K562 (cell line): ENCODE data around the gene CYP2W1. TPM values are rescaled to one million over a fixed set of nuclear protein-coding genes. Genes with fewer than 3 reads are reported as not detected.

Experiments
- ATAC-seq: fragments of 200-7000 bp; cut with Tn5 transposase; 3 replicates; pipeline ENCODE4 v1.9.1; 2020; ENCODE audit warnings: moderate library complexity
- BruUV-seq: library from RNA; stranded (reverse); fragments of 400-500 nt; replicated peaks from 2 replicates; lab custom pipeline; 2021; lab: Mats Ljungman, UMichigan
- CTCF ChIA-PET: fragments of 300-600 bp; formaldehyde crosslinking; extraction: SDS; loops from one replicate; lab custom pipeline; 2021; ENCODE audit warnings: low intra/inter-chr PET ratio; lab: Yijun Ruan, JAX
- POLR2A ChIA-PET: fragments of 300-600, 350-650 bp; sonication (Branson Sonifier 250); formaldehyde crosslinking; extraction: SDS; loops from one replicate; lab custom pipeline; 2021; ENCODE audit warnings: antibody characterized with exemption, inconsistent platforms; lab: Yijun Ruan, JAX
- DNase-seq, 4 experiments: peaks; one replicate each; pipeline versions ENCODE4 v3.0.0 to v3.0.0-alpha.2; 2011 to 2018; ENCODE audit warnings: low spot score in 3 of 4, mixed read lengths in 3 of 4; ENCODE audit errors: extremely low read depth in 1 of 4
- FAIRE-seq: peaks from 2 replicates; lab custom pipeline; 2011; peaks lifted over from hg19 to GRCh38; lab: Jason Lieb, UNC
- H2AFZ ChIP-seq: 2 replicates; pipeline ENCODE4 v1.6.0; 2011; ENCODE audit warnings: low read depth, low read length, control low read depth, inconsistent platforms
- H3K27ac ChIP-seq: fragments of 200-600 bp; 3 replicates; pipeline ENCODE4 v1.8.0; 2011; ENCODE audit warnings: low read depth, mild to moderate bottlenecking, control low read depth, inconsistent platforms, low read length, moderate library complexity, mixed read lengths; ENCODE audit errors: extremely low read depth
- H3K27me3 ChIP-seq, 2 experiments: fragments of 300-600 bp in 1 of 2; 2 replicates in 1 of 2; 3 replicates in 1 of 2; pipeline versions ENCODE4 v1.6.0 to v1.8.0; 2011; ENCODE audit warnings: inconsistent platforms in 2 of 2, low read length in 2 of 2, mild to moderate bottlenecking in 1 of 2, mixed read lengths in 1 of 2, moderate library complexity in 1 of 2; ENCODE audit not compliant: control insufficient read depth in 2 of 2, insufficient read depth in 2 of 2
- H3K36me3 ChIP-seq: fragments of 300-600 bp; 3 replicates; pipeline ENCODE4 v1.8.0; 2011; ENCODE audit warnings: mild to moderate bottlenecking, low read length, inconsistent platforms; ENCODE audit not compliant: control insufficient read depth, insufficient read depth
- H3K4me1 ChIP-seq, 2 experiments: fragments of 200-600 bp in 1 of 2; replicated peaks in 1 of 2; 2 replicates in 1 of 2; 3 replicates in 1 of 2; pipeline versions ENCODE4 v1.5.1 to v1.8.0; 2011; ENCODE audit warnings: inconsistent platforms in 2 of 2, low read length in 2 of 2, mild to moderate bottlenecking in 1 of 2, mixed read lengths in 1 of 2, moderate library complexity in 1 of 2; ENCODE audit not compliant: control insufficient read depth in 2 of 2, insufficient read depth in 2 of 2
- H3K4me2 ChIP-seq: 2 replicates; pipeline ENCODE4 v1.6.1; 2011; ENCODE audit warnings: low read length, control low read depth, inconsistent platforms, mixed read lengths; ENCODE audit not compliant: insufficient read depth
- H3K4me3 ChIP-seq: fragments of 200-600 bp; sonication (generic), shearing (Covaris generic); 2 replicates; pipeline ENCODE4 v1.5.1; 2016; ENCODE audit warnings: control low read depth, inconsistent platforms
- H3K79me2 ChIP-seq: fragments of 200-600 bp; 3 replicates; pipeline ENCODE4 v1.8.0; 2011; ENCODE audit warnings: low read length, inconsistent platforms; ENCODE audit not compliant: control insufficient read depth, insufficient read depth
- H3K9ac ChIP-seq, 2 experiments: 2 replicates each; pipeline versions ENCODE4 v1.6.0 to v1.6.1; 2011; ENCODE audit warnings: low read depth in 2 of 2, low read length in 2 of 2, control low read depth in 1 of 2, inconsistent platforms in 1 of 2, mild to moderate bottlenecking in 1 of 2, mixed read lengths in 1 of 2; ENCODE audit not compliant: insufficient read depth in 1 of 2
- H3K9me1 ChIP-seq: one replicate; pipeline ENCODE4 v1.6.0; 2011; ENCODE audit warnings: inconsistent platforms, mild to moderate bottlenecking, low read length, moderate library complexity; ENCODE audit not compliant: control insufficient read depth, insufficient read depth
- H3K9me3 ChIP-seq: replicated peaks from 2 replicates; pipeline ENCODE4 v1.5.1; 2011; ENCODE audit warnings: low read depth, low read length, inconsistent platforms; ENCODE audit not compliant: control insufficient read depth, insufficient read depth
- H4K20me1 ChIP-seq: replicated peaks from 2 replicates; pipeline ENCODE4 v1.6.1; 2011; ENCODE audit warnings: low read length, inconsistent platforms, mixed read lengths; ENCODE audit not compliant: control insufficient read depth, insufficient read depth
- ATF7 ChIP-seq: fragments of 450-650 bp; IDR thresholded peaks from 2 replicates; pipeline ENCODE4 v1.7.1; 2014; ENCODE audit warnings: mild to moderate bottlenecking, moderate library complexity
- BRD4 ChIP-seq: fragments of 200-600 bp; sonication (generic); IDR thresholded peaks from 2 replicates; pipeline ENCODE4 v1.6.1; 2017; ENCODE audit warnings: inconsistent platforms
- C11orf30 ChIP-seq: fragments of 450-650 bp; IDR thresholded peaks from 2 replicates; pipeline ENCODE4 v1.6.1; 2016; ENCODE audit warnings: low read depth, mild to moderate bottlenecking
- CCNT2 ChIP-seq: IDR thresholded peaks from 2 replicates; pipeline ENCODE4 v1.6.1; 2011; ENCODE audit warnings: borderline replicate concordance, low read depth, mild to moderate bottlenecking, moderate library complexity, mixed read lengths, low read length; ENCODE audit not compliant: insufficient read length; ENCODE audit errors: extremely low read depth
- CSDE1 ChIP-seq, 2 experiments: fragments of 450-650 bp; IDR thresholded peaks; 2 replicates each; pipeline ENCODE4 v1.6.1; 2016; ENCODE audit warnings: mild to moderate bottlenecking in 1 of 2
- EHMT2 ChIP-seq: fragments of 450-650 bp; IDR thresholded peaks from 2 replicates; pipeline ENCODE4 v1.6.1; 2018; ENCODE audit warnings: antibody characterized with exemption
- EP300 ChIP-seq: IDR thresholded peaks from 2 replicates; pipeline ENCODE4 v1.6.1; 2012; ENCODE audit warnings: low read length, improper control_type of control experiment
- GTF2B ChIP-seq: IDR thresholded peaks from 2 replicates; pipeline ENCODE4 v1.6.1; 2011; ENCODE audit not compliant: insufficient read length; ENCODE audit errors: extremely low read depth
- NELFE ChIP-seq: IDR thresholded peaks from 2 replicates; pipeline ENCODE4 v1.6.1; 2011; ENCODE audit warnings: mild to moderate bottlenecking; ENCODE audit not compliant: insufficient read depth, insufficient read length
- POLR2A ChIP-seq: fragments of 450-650 bp; conservative IDR thresholded peaks from 2 replicates; pipeline ENCODE4 v1.6.1; 2016
- POLR2B ChIP-seq: fragments of 450-650 bp; IDR thresholded peaks from 2 replicates; pipeline ENCODE4 v1.6.1; 2018; ENCODE audit warnings: low read depth; ENCODE audit not compliant: partially characterized antibody
- POU5F1 ChIP-seq: fragments of 150-350 bp; IDR thresholded peaks from 2 replicates; pipeline ENCODE4 v1.6.1; 2014; ENCODE audit warnings: borderline replicate concordance, low read length, low read depth, mild to moderate bottlenecking; ENCODE audit not compliant: partially characterized antibody
- TEAD2 ChIP-seq: fragments of 450-650 bp; IDR thresholded peaks from 2 replicates; pipeline ENCODE4 v1.6.1; 2016; ENCODE audit warnings: missing genetic modification characterization, control low read depth, missing compliant biosample characterization
- ZSCAN32 ChIP-seq: fragments of 450-650 bp; formaldehyde crosslinking; IDR thresholded peaks from 2 replicates; pipeline ENCODE4 v1.4.0; 2020; ENCODE audit warnings: mild to moderate bottlenecking, moderate library complexity
- WGBS: fragments of 100-300 bp; shearing (Covaris generic); methylation state at CpG from one replicate; pipeline ENCODE4 v1.1.6; 2016; ENCODE audit warnings: low coverage, mixed read lengths; ENCODE audit not compliant: insufficient coverage; ENCODE audit errors: missing lambda C conversion rate; 5-methylcytosine and 5-hydroxymethylcytosine counted together
- in situ Hi-C: fragments of 300-500 bp; cut with MboI; formaldehyde crosslinking; loops from 4 replicates; pipeline ENCODE4 v1.15.0; 2018; ENCODE audit warnings: inconsistent platforms, mixed read lengths
- intact Hi-C: fragments of 100-400 bp; cut with micrococcal nuclease; formaldehyde crosslinking; loops from 2 replicates; pipeline ENCODE4 v1.14.2; 2022
- polyA plus RNA-seq, 8 experiments: library from polyadenylated mRNA; depleted of rRNA in 4 of 8; stranded (reverse) in 5 of 8; unstranded in 3 of 8; fragments of >200 nt; fragmentation: Nextera tagmentation in 2 of 8; fragmentation: Illumina TruSeq in 1 of 8; extraction: Ambion mirVana in 2 of 8; extraction: Trizol in 1 of 8; gene quantifications; 2 replicates each; pipeline versions ENCODE4 v1.2.1 to v1.2.3, GENCODE V29; 2011 to 2014; ENCODE audit warnings: inconsistent platforms in 1 of 8, missing spikeins in 1 of 8
- total RNA-seq, 7 experiments: library from RNA; depleted of rRNA in 6 of 7; stranded (reverse); fragments of >200 nt in 6 of 7; fragmentation: Illumina TruSeq in 2 of 7; extraction: Trizol in 2 of 7; gene quantifications; 2 replicates each; pipeline versions ENCODE4 v1.2.1 to v1.2.3, GENCODE V29; 2011 to 2021; ENCODE audit warnings: low replicate concordance in 1 of 7
- TF ChIP-seq, protein P1 (sequence below): sonication (generic); IDR thresholded peaks from 2 replicates; pipeline ENCODE4 v1.6.1; 2016

Gene CYP2W1
- total and polyA plus RNA-seq, 9 of the 15 experiments (the other 6 are each of a cell fraction or from before 2014, with no cell fraction given): not detected

DNA sequence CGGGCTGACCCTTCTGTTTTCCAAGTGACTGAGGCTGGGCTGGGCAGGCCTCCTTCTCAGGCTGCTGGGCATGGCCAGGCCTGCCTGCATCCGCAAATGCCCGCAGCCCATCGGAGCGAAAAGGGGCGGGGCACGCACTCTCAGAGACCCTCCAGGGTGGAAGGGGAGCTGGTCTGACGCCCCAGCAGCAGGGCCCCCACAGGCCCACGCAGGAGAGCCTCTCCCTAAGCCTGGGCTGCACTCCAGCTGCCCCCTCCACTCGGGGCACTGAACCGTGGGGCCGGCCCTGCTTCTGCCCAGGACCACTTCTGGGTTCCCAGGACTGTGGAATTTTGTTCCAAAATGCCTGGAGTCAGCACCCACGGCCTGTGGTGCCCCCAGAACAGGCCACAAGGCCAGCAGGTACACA, 37.8 kb upstream of the CYP2W1 start (continued):
- no peak for TF ChIP-seq CSDE1 (IDR thresholded peaks at IDR 0.05)

- Histone ChIP-seq H3K36me3 (no peaks in the 10 kb centered on the region), H3K27ac (no peak overlapping the region), H2AFZ (no peak overlapping the region), H3K4me2 (no peak overlapping the region), H3K27me3 (peaks cover 23 to 43% of the 10 kb centered on the region in 2 experiments), H3K79me2 (no peaks in the 10 kb centered on the region), H3K9me3 (no peaks in the 10 kb centered on the region), H3K4me1 (peaks cover 0 to 27% of the 10 kb centered on the region in 2 experiments; a peak in 2 of 5 replicates), H4K20me1 (0 out of 2 replicates have a peak, but pooled peaks cover 6% of the 10 kb centered on the region), H3K4me3 (no peak overlapping the region), H3K9ac (no peak overlapping the region), H3K9me1 (no peaks in the 10 kb centered on the region)
- BruUV-seq: no TSS peak
- FAIRE-seq: no peak
- intact Hi-C loops: no loop called here
- no peak for TF ChIP-seq CCNT2
- TF ChIP-seq ATF7: no peak
- no peak for TF ChIP-seq TEAD2 (tag)
- TF ChIP-seq, protein P1, sequence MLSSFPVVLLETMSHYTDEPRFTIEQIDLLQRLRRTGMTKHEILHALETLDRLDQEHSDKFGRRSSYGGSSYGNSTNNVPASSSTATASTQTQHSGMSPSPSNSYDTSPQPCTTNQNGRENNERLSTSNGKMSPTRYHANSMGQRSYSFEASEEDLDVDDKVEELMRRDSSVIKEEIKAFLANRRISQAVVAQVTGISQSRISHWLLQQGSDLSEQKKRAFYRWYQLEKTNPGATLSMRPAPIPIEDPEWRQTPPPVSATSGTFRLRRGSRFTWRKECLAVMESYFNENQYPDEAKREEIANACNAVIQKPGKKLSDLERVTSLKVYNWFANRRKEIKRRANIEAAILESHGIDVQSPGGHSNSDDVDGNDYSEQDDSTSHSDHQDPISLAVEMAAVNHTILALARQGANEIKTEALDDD: no peak
- TF ChIP-seq ZSCAN32 (CRISPR knock-in tag): no peak
- TF ChIP-seq BRD4: no peak
- TF ChIP-seq POLR2A: no peak
- no peak for TF ChIP-seq EP300
- TF ChIP-seq POU5F1: no peak
- TF ChIP-seq NELFE: no peak
- no peak for TF ChIP-seq C11orf30
- no peak for TF ChIP-seq EHMT2
- no peak for TF ChIP-seq GTF2B
- no peak for TF ChIP-seq POLR2B
- no peak; the same call in 2 of the 3 replicates for ATAC-seq
- DNase-seq: no peak
- POLR2A ChIA-PET: no interaction called here
- CTCF ChIA-PET: no interaction called here
- in situ Hi-C loops: no loop called here
- 21% methylated on average over 13 of the region's 30 CpGs for WGBS
Measured at GRCh38 chr7:945556-946255, 37.3 kb upstream of the CYP2W1 start.
